BLaER1 (cell line): ENCODE results near the gene ARHGEF10L.
A peak's percentile ranks its signal among the peaks of the same experiment; 100 is the strongest.

Experiments used
- H3K27ac ChIP-seq: shearing (Covaris generic); formaldehyde crosslinking; 2 replicates; pipeline ENCODE4 v1.8.1; 2022
- H3K27me3 ChIP-seq: shearing (Covaris generic); formaldehyde crosslinking; 2 replicates; pipeline ENCODE4 v1.8.1; 2022
- H3K36me3 ChIP-seq: shearing (Covaris generic); formaldehyde crosslinking; 2 replicates; pipeline ENCODE4 v1.8.1; 2022
- H3K4me1 ChIP-seq: shearing (Covaris generic); formaldehyde crosslinking; 2 replicates; pipeline ENCODE4 v1.8.1; 2022
- H3K4me2 ChIP-seq: shearing (Covaris generic); formaldehyde crosslinking; 2 replicates; pipeline ENCODE4 v1.8.1; 2022
- H3K4me3 ChIP-seq: shearing (Covaris generic); formaldehyde crosslinking; 2 replicates; pipeline ENCODE4 v1.8.1; 2022
- H3K9ac ChIP-seq: shearing (Covaris generic); formaldehyde crosslinking; 2 replicates; pipeline ENCODE4 v1.8.1; 2022
- H3K9me3 ChIP-seq: shearing (Covaris generic); formaldehyde crosslinking; 2 replicates; pipeline ENCODE4 v1.8.1; 2022
- H4K20me1 ChIP-seq: shearing (Covaris generic); formaldehyde crosslinking; 2 replicates; pipeline ENCODE4 v1.8.1; 2022
- Cebpa-rat ChIP-seq: shearing (Covaris generic); IDR thresholded peaks from 2 replicates; pipeline ENCODE4 v1.8.1; 2022

The ARHGEF10L gene

GRCh38 chr1:17535300-17535936, 4.1 kb upstream of the ARHGEF10L start:
- Histone ChIP-seq H3K4me1 (peaks cover 41% of the 10 kb centered on the region), H3K4me3 (no peak overlapping the region), H3K27me3 (no peaks in the 10 kb centered on the region), H3K36me3 (no peaks in the 10 kb centered on the region), H3K4me2 (no peak overlapping the region), H4K20me1 (no peaks in the 10 kb centered on the region), H3K9me3 (no peaks in the 10 kb centered on the region), H3K27ac (no peak overlapping the region), H3K9ac (no peak overlapping the region)
- TF ChIP-seq Cebpa-rat = no peak

- H3K9me3 ChIP-seq = no peaks in the 10 kb centered on the region
- H3K27me3 ChIP-seq = no peaks in the 10 kb centered on the region
- no peaks in the 10 kb centered on the region for H4K20me1 ChIP-seq
- peaks cover 43% of the 10 kb centered on the region for H3K4me1 ChIP-seq
- H3K4me2 ChIP-seq = peak overlapping the region; percentile 98; the same call in 1 of the 2 replicates
- no peaks in the 10 kb centered on the region for H3K36me3 ChIP-seq
- no peak for TF ChIP-seq Cebpa-rat
- H3K4me3 ChIP-seq = no peak overlapping the region
- no peak overlapping the region for H3K27ac ChIP-seq
- H3K9ac ChIP-seq = no peak overlapping the region
Observed at GRCh38 chr1:17538010-17538409, 1.5 kb upstream of the ARHGEF10L start.

- peak overlapping the region; percentile 98 for H3K4me2 ChIP-seq
- TF ChIP-seq Cebpa-rat = no peak
- H3K4me1 ChIP-seq = peaks cover 43% of the 10 kb centered on the region
- H3K4me3 ChIP-seq = peak overlapping the region; percentile 90
- no peaks in the 10 kb centered on the region for H3K27me3 ChIP-seq
- peak overlapping the region; percentile 89; the same call in 1 of the 2 replicates for H3K9ac ChIP-seq
- no peaks in the 10 kb centered on the region for H3K36me3 ChIP-seq
- H3K9me3 ChIP-seq = no peaks in the 10 kb centered on the region
- no peak overlapping the region for H3K27ac ChIP-seq
- H4K20me1 ChIP-seq = no peaks in the 10 kb centered on the region
Observed at GRCh38 chr1:17538428-17539117, 925 bp upstream of the ARHGEF10L start.

- peak overlapping the region; percentile 90 for H3K4me3 ChIP-seq
- peak overlapping the region; percentile 98 for H3K4me2 ChIP-seq
Observed at GRCh38 chr1:17539118-17539476, 401 bp upstream of the ARHGEF10L start.

GRCh38 chr1:17540255-17541001, 930 bp downstream of the ARHGEF10L start:
- H3K27ac ChIP-seq = peak overlapping the region; percentile 89

More at GRCh38 chr1:17539118-17539476, 401 bp upstream of the ARHGEF10L start:
- H3K9ac ChIP-seq = peak overlapping the region; percentile 89
- peak overlapping the region; percentile 89 for H3K27ac ChIP-seq
- H3K9me3 ChIP-seq = no peaks in the 10 kb centered on the region
- H3K36me3 ChIP-seq = no peaks in the 10 kb centered on the region
- no peaks in the 10 kb centered on the region for H4K20me1 ChIP-seq
- H3K4me1 ChIP-seq = peaks cover 43% of the 10 kb centered on the region
- H3K27me3 ChIP-seq = no peaks in the 10 kb centered on the region
- TF ChIP-seq Cebpa-rat = no peak

GRCh38 chr1:17542645-17543044, 3.1 kb downstream of the ARHGEF10L start:
- Histone ChIP-seq H3K36me3 (no peaks in the 10 kb centered on the region), H3K9ac (no peak overlapping the region), H3K4me2 (no peak overlapping the region), H3K4me1 (peaks cover 29% of the 10 kb centered on the region), H3K4me3 (no peak overlapping the region), H4K20me1 (peaks cover 28% of the 10 kb centered on the region), H3K27me3 (no peaks in the 10 kb centered on the region), H3K27ac (no peak overlapping the region), H3K9me3 (no peaks in the 10 kb centered on the region)
- no peak for TF ChIP-seq Cebpa-rat

More at GRCh38 chr1:17540255-17541001, 930 bp downstream of the ARHGEF10L start:
- TF ChIP-seq Cebpa-rat = no peak
- Histone ChIP-seq H3K4me1 (peaks cover 43% of the 10 kb centered on the region), H4K20me1 (peaks cover 6% of the 10 kb centered on the region), H3K4me2 (peak overlapping the region; percentile 98), H3K27me3 (no peaks in the 10 kb centered on the region), H3K4me3 (peak overlapping the region; percentile 90), H3K36me3 (no peaks in the 10 kb centered on the region), H3K9me3 (no peaks in the 10 kb centered on the region), H3K9ac (peak overlapping the region; percentile 89)

GRCh38 chr1:17544776-17545350, 5.4 kb downstream of the ARHGEF10L start:
- H3K27ac ChIP-seq = no peak overlapping the region
- H4K20me1 ChIP-seq = peaks cover 50% of the 10 kb centered on the region
- no peak overlapping the region for H3K9ac ChIP-seq
- no peak overlapping the region for H3K4me2 ChIP-seq
- H3K27me3 ChIP-seq = no peaks in the 10 kb centered on the region
- TF ChIP-seq Cebpa-rat = no peak
- H3K9me3 ChIP-seq = no peaks in the 10 kb centered on the region
- H3K36me3 ChIP-seq = no peaks in the 10 kb centered on the region
- H3K4me1 ChIP-seq = peaks cover 14% of the 10 kb centered on the region
- no peak overlapping the region for H3K4me3 ChIP-seq

- Histone ChIP-seq H3K27ac (no peak overlapping the region), H4K20me1 (peaks cover 55% of the 10 kb centered on the region), H3K4me2 (no peak overlapping the region), H3K9me3 (no peaks in the 10 kb centered on the region), H3K36me3 (no peaks in the 10 kb centered on the region), H3K4me3 (no peak overlapping the region), H3K27me3 (no peaks in the 10 kb centered on the region), H3K9ac (no peak overlapping the region), H3K4me1 (peaks cover 15% of the 10 kb centered on the region)
- TF ChIP-seq Cebpa-rat = no peak
Observed at GRCh38 chr1:17545356-17545755, 5.9 kb downstream of the ARHGEF10L start.

- Histone ChIP-seq H3K4me2 (no peak overlapping the region), H3K9me3 (no peaks in the 10 kb centered on the region), H3K9ac (no peak overlapping the region), H3K27me3 (no peaks in the 10 kb centered on the region), H3K27ac (no peak overlapping the region), H4K20me1 (peaks cover 72% of the 10 kb centered on the region), H3K36me3 (no peaks in the 10 kb centered on the region), H3K4me1 (peaks cover 19% of the 10 kb centered on the region), H3K4me3 (no peak overlapping the region)
- no peak for TF ChIP-seq Cebpa-rat
Observed at GRCh38 chr1:17546946-17547670, 7.6 kb downstream of the ARHGEF10L start.
